Measurements from ENCODE around the gene ZNF778. TPM values are rescaled to one million over a fixed set of nuclear protein-coding genes. Genes with fewer than 3 reads are reported as not detected.

The ZNF778 gene
- 13.7 and 15.5 TPM in 2 replicates for total RNA-seq
- long read RNA-seq, partial matches to known transcripts: 1 of 7 reads
- long read RNA-seq, other reads (novel, unspliced or antisense): 3 of 7 reads

- peak within 1 kb of the TSS; percentile 63 for H3K27ac Mint-ChIP-seq (ENCODE audit: unreplicated experiment)
- H3K27me3 Mint-ChIP-seq (ENCODE audit: low read depth): no peaks in the 10 kb centered on the region
- TF ChIP-seq CTCF (conservative IDR thresholded peaks at IDR 0.05): no peak
- DNase-seq (ENCODE audit: low read depth, low spot score): peak; percentile 57
- no peaks in the 10 kb centered on the region for H3K9me3 Mint-ChIP-seq
- peak within 1 kb of the TSS; percentile 80 for H3K4me3 Mint-ChIP-seq
- peaks cover 2% of the 10 kb centered on the region for H3K36me3 Mint-ChIP-seq (ENCODE audit: low read depth)
- H3K4me1 Mint-ChIP-seq: peaks cover 14% of the 10 kb centered on the region
Observed at GRCh38 chr16:89217388-89218191, at the start of gene ZNF778. TSS of gene ZNF778 (plus strand) at chr16:89217703. CDS start at chr16:89221128, 3,425 bp downstream.

GRCh38 chr16:89168381-89169189 is 48.9 kb upstream of the ZNF778 start:
- DNase-seq (ENCODE audit: low read depth, low spot score): no peak
- no peak for TF ChIP-seq CTCF (conservative IDR thresholded peaks at IDR 0.05)
- H3K4me3 Mint-ChIP-seq: no peak overlapping the region
- no peak overlapping the region for H3K27ac Mint-ChIP-seq (ENCODE audit: unreplicated experiment)
- H3K36me3 Mint-ChIP-seq (ENCODE audit: low read depth): no peaks in the 10 kb centered on the region
- H3K9me3 Mint-ChIP-seq: no peaks in the 10 kb centered on the region
- peaks cover 22% of the 10 kb centered on the region for H3K27me3 Mint-ChIP-seq (ENCODE audit: low read depth)
- peaks cover 11% of the 10 kb centered on the region for H3K4me1 Mint-ChIP-seq

GRCh38 chr16:89169778-89170177 is 47.7 kb upstream of the ZNF778 start:
- peaks cover 22% of the 10 kb centered on the region for H3K27me3 Mint-ChIP-seq (ENCODE audit: low read depth)
- H3K4me3 Mint-ChIP-seq: no peak overlapping the region
- no peak for DNase-seq (ENCODE audit: low read depth, low spot score)
- no peak overlapping the region for H3K27ac Mint-ChIP-seq (ENCODE audit: unreplicated experiment)
- no peak for TF ChIP-seq CTCF (conservative IDR thresholded peaks at IDR 0.05)
- H3K36me3 Mint-ChIP-seq (ENCODE audit: low read depth): no peaks in the 10 kb centered on the region
- no peaks in the 10 kb centered on the region for H3K9me3 Mint-ChIP-seq
- peaks cover 4% of the 10 kb centered on the region for H3K4me1 Mint-ChIP-seq

- no peak for TF ChIP-seq CTCF (conservative IDR thresholded peaks at IDR 0.05)
- Mint-ChIP-seq H3K36me3 (ENCODE audit: low read depth) (no peaks in the 10 kb centered on the region), H3K4me1 (peaks cover 4% of the 10 kb centered on the region), H3K9me3 (no peaks in the 10 kb centered on the region), H3K27ac (ENCODE audit: unreplicated experiment) (no peak overlapping the region), H3K27me3 (ENCODE audit: low read depth) (peaks cover 22% of the 10 kb centered on the region), H3K4me3 (peak overlapping the region; percentile 38)
- no peak for DNase-seq (ENCODE audit: low read depth, low spot score)
Observed at GRCh38 chr16:89170346-89171215, 46.9 kb upstream of the ZNF778 start.

All from neural crest cell (in vitro differentiated cells).